CD4-positive, alpha-beta T cell (primary cell): Measurements from ENCODE around the gene ZNF385D. TPM values are rescaled to one million over a fixed set of nuclear protein-coding genes. Genes with fewer than 3 reads are reported as not detected.
"Not testable (repeated sequence)": the region's sequence is repeated elsewhere in the genome, so short reads cannot be mapped to it uniquely, and the experiment has no call there.

Experiments used
- ATAC-seq: fragments of 200-7000 bp; cut with Tn5 transposase; one replicate; pipeline ENCODE4 v1.10.0; 2022; ENCODE audit warnings: mild to moderate bottlenecking; ENCODE audit not compliant: poor library complexity
- CTCF ChIA-PET: fragments of 350-600 bp; sonication (Branson Sonifier 250); formaldehyde crosslinking; loops from one replicate; lab custom pipeline; 2021; ENCODE audit warnings: antibody characterized with exemption, inconsistent platforms; lab: Charles Lee
- POLR2A ChIA-PET: fragments of 350-600 bp; sonication (Branson Sonifier 250); formaldehyde crosslinking; loops from one replicate; lab custom pipeline; 2021; ENCODE audit warnings: antibody characterized with exemption, inconsistent platforms; lab: Charles Lee
- DNase-seq, 14 experiments: peaks; one replicate each; pipeline ENCODE4 v3.0.0-alpha.2; 2013 to 2020; ENCODE audit warnings: mixed read lengths in 2 of 14
- H3K27ac ChIP-seq, 2 donors: one replicate each; pipeline versions ENCODE4 v1.5.1 to v1.7.0; 2013; ENCODE audit warnings: low read length in 2 of 2, low read depth in 1 of 2, mild to moderate bottlenecking in 1 of 2
- H3K27me3 ChIP-seq, 2 experiments: 1 replicate in 1 of 2; 2 replicates in 1 of 2; pipeline versions ENCODE4 v1.6.1 to v1.7.0; 2013; ENCODE audit warnings: low read length in 2 of 2, control low read depth in 1 of 2, mild to moderate bottlenecking in 1 of 2, moderate library complexity in 1 of 2; ENCODE audit not compliant: insufficient read depth in 2 of 2, control insufficient read depth in 1 of 2
- H3K36me3 ChIP-seq: one replicate; pipeline ENCODE4 v1.6.1; 2013; ENCODE audit warnings: low read length, control low read depth; ENCODE audit not compliant: insufficient read depth
- H3K4me1 ChIP-seq: one replicate; pipeline ENCODE4 v1.6.1; 2013; ENCODE audit warnings: low read length, control low read depth; ENCODE audit not compliant: insufficient read depth
- H3K4me3 ChIP-seq: one replicate; pipeline ENCODE4 v1.5.1; 2013; ENCODE audit warnings: mild to moderate bottlenecking, low read length, moderate library complexity
- H3K9me3 ChIP-seq, 2 experiments: 1 replicate in 1 of 2; 2 replicates in 1 of 2; pipeline versions ENCODE4 v1.6.1 to v1.7.0; 2013; ENCODE audit warnings: low read length in 2 of 2, mild to moderate bottlenecking in 2 of 2, control low read depth in 1 of 2, moderate library complexity in 1 of 2; ENCODE audit not compliant: control insufficient read depth in 1 of 2, insufficient read depth in 1 of 2
- H3K27ac Mint-ChIP-seq: one replicate; pipeline ENCODE4 v1.8.0; 2020; ENCODE audit warnings: mixed read lengths
- H3K27me3 Mint-ChIP-seq: one replicate; pipeline ENCODE4 v1.8.0; 2021; ENCODE audit warnings: mixed read lengths
- H3K36me3 Mint-ChIP-seq: one replicate; pipeline ENCODE4 v1.8.0; 2021; ENCODE audit warnings: low read depth, mixed read lengths
- H3K4me1 Mint-ChIP-seq: one replicate; pipeline ENCODE4 v1.8.0; 2021; ENCODE audit warnings: low read depth, mixed read lengths
- H3K4me3 Mint-ChIP-seq: one replicate; pipeline ENCODE4 v1.8.0; 2020; ENCODE audit warnings: mild to moderate bottlenecking, mixed read lengths
- H3K9me3 Mint-ChIP-seq: one replicate; pipeline ENCODE4 v1.8.0; 2020; ENCODE audit warnings: mixed read lengths
- CTCF ChIP-seq: fragments of 200-600 bp; IDR thresholded peaks from one replicate; pipeline ENCODE4 v1.8.0; 2022; ENCODE audit warnings: antibody characterized with exemption, mild to moderate bottlenecking
- intact Hi-C, 2 experiments: fragments of 100-400 bp; cut with DNase I in 1 of 2; cut with micrococcal nuclease in 1 of 2; formaldehyde crosslinking; loops; one replicate each; pipeline versions ENCODE4 v1.15.1 to v1.9.0; 2023 to 2025; cut with DNase I, micrococcal nuclease
- total RNA-seq, 174 experiments: library from RNA in 2 of 174; stranded (reverse) in 2 of 174; gene quantifications; one replicate each; pipeline ENCODE4 v1.2.3 and lab custom pipeline; 2021 to 2026

Gene ZNF385D
- total RNA-seq, 2 experiments from 2014 or later = not detected

DNA sequence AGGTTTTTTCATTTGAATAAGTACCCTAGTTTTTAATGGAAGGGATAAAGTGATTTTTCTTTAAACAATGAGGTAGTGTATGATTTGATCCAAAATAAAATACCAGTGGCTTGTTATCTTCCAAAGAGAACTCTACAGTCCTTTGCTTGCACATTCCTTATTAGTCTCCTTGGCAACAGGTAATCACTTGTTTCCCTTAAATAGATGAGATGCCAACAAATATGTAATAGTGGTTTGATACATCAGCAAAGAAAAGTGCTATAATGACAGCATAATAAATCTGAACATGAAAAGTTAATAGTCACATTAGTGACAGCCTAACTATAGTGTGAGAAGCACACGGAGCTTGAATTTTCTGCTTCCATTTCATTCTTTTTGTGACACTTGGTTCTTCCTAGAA is 360.2 kb downstream of the ZNF385D start:
- H3K4me3 ChIP-seq = no peak overlapping the region
- H3K4me3 Mint-ChIP-seq = no peak overlapping the region
- ChIA-PET POLR2A (no interaction called here), CTCF (no interaction called here)
- ATAC-seq (no peak), DNase-seq (no peak)
- H3K4me1 Mint-ChIP-seq = no peaks in the 10 kb centered on the region
- TF ChIP-seq CTCF = no peak
- H3K9me3 Mint-ChIP-seq = peaks cover 13% of the 10 kb centered on the region
- H3K27me3 ChIP-seq = no peaks in the 10 kb centered on the region
- H3K9me3 ChIP-seq = peaks cover 0 to 13% of the 10 kb centered on the region in 2 experiments
- no peak overlapping the region for H3K27ac Mint-ChIP-seq
- H3K4me1 ChIP-seq = no peaks in the 10 kb centered on the region
- no peaks in the 10 kb centered on the region for H3K36me3 Mint-ChIP-seq
- no peaks in the 10 kb centered on the region for H3K27me3 Mint-ChIP-seq
- intact Hi-C loops = no loop called here
- no peak overlapping the region for H3K27ac ChIP-seq
- H3K36me3 ChIP-seq = no peaks in the 10 kb centered on the region

DNA sequence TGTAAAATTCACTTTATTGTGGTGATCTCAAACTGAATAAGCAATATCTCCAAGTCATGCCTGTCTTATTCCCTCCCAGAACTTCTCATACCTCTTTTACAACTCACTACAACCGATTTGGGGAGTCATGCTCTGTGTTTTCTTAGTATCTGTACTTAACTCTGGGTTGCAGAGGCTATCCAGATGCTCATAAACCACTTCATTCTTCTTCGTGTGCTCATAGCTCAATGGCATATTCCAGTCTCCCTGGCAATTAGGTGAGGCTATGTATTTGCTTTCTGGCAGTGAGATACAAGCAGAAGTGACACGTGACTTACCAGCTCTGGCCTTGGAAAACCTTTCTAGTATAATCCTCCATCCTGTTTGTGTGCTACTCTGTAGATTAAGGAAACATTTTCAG is 360.9 kb downstream of the ZNF385D start:
- ATAC-seq (no peak), DNase-seq (no peak)
- Mint-ChIP-seq H3K4me1 (no peaks in the 10 kb centered on the region), H3K9me3 (peaks cover 14% of the 10 kb centered on the region), H3K27me3 (no peaks in the 10 kb centered on the region), H3K36me3 (no peaks in the 10 kb centered on the region), H3K4me3 (no peak overlapping the region), H3K27ac (no peak overlapping the region)
- Histone ChIP-seq H3K4me1 (no peaks in the 10 kb centered on the region), H3K27ac (no peak overlapping the region), H3K27me3 (no peaks in the 10 kb centered on the region), H3K36me3 (no peaks in the 10 kb centered on the region), H3K4me3 (no peak overlapping the region), H3K9me3 (peaks cover 0 to 13% of the 10 kb centered on the region in 2 experiments)
- TF ChIP-seq CTCF = no peak
- POLR2A ChIA-PET = no interaction called here
- intact Hi-C loops = no loop called here
- CTCF ChIA-PET = no interaction called here

DNA sequence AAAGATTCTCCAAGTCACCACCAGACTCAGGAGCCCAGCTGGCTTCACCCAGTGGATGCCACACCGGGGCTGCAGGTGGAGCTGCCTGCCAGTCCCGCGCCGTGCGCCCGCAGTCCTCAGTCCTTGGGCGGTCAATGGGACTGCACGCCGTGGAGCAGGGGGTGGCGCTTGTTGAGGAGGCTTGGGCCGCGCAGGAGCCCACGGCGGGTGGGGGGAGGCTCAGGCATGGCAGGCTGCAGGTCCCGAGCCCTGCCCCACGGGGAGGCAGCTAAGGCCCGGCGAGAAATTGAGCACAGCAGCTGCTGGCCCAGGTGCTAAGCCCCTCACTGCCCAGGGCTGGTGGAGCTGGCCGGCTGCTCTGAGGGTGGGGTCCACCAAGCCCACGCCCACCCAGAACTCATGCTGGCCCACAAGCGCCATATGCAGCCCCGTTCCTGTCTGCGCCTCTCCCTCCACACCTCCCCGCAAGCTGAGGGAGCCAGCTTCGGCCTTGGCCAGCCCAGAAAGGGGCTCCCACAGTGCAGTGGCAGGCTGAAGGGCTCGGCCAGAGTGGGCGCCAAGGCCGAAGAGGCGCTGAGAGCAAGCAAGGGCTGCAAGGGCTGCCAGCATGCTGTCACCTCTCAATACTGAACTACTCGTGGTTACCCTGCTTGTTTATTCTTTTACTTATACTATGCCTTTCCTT is 363.7 kb downstream of the ZNF385D start:
- H3K4me1 Mint-ChIP-seq, H3K27ac Mint-ChIP-seq, H3K36me3 Mint-ChIP-seq, H3K27ac ChIP-seq, intact Hi-C loops, POLR2A ChIA-PET, H3K4me3 ChIP-seq, H3K4me1 ChIP-seq, H3K27me3 Mint-ChIP-seq, H3K27me3 ChIP-seq, H3K9me3 ChIP-seq, H3K36me3 ChIP-seq, CTCF ChIA-PET, DNase-seq, H3K9me3 Mint-ChIP-seq, H3K4me3 Mint-ChIP-seq, ATAC-seq: not testable (repeated sequence)

DNA sequence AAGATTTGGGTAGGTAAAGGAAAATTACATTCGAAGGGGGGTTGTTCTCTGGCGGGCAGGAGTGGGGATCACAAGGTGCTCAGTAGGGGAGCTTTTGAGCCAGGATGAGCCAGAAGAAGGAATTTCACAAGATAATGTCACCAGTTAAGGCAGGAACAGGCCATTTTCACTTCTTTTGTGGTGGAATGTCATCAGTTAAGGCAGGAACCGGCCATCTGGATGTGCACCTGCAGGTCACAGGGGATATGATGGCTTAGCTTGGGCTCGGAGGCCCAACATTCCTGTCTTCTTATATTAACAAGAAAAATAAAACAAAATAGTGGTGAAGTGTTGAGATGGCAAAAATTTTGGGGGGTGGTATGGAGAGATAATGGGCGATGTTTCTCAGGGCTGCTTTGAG is 373.0 kb downstream of the ZNF385D start:
- H3K36me3 ChIP-seq, H3K4me1 ChIP-seq, H3K4me1 Mint-ChIP-seq, intact Hi-C loops, H3K4me3 Mint-ChIP-seq, DNase-seq, H3K27me3 Mint-ChIP-seq, H3K27me3 ChIP-seq, H3K27ac ChIP-seq, H3K9me3 Mint-ChIP-seq, H3K9me3 ChIP-seq, POLR2A ChIA-PET, CTCF ChIA-PET, H3K27ac Mint-ChIP-seq, H3K4me3 ChIP-seq, ATAC-seq, H3K36me3 Mint-ChIP-seq: not testable (repeated sequence)
